GM12873 (cell line): ENCODE results near the gene CPT1A.

ENCODE experiments used
- TF ChIP-seq, protein P1 (sequence below): IDR thresholded peaks from 2 replicates; pipeline ENCODE4 v1.5.1; 2012; ENCODE audit warnings: low read depth, mild to moderate bottlenecking, moderate library complexity, low read length, control low read depth; ENCODE audit not compliant: insufficient read depth; ENCODE audit errors: missing control alignments

CPT1A gene

DNA sequence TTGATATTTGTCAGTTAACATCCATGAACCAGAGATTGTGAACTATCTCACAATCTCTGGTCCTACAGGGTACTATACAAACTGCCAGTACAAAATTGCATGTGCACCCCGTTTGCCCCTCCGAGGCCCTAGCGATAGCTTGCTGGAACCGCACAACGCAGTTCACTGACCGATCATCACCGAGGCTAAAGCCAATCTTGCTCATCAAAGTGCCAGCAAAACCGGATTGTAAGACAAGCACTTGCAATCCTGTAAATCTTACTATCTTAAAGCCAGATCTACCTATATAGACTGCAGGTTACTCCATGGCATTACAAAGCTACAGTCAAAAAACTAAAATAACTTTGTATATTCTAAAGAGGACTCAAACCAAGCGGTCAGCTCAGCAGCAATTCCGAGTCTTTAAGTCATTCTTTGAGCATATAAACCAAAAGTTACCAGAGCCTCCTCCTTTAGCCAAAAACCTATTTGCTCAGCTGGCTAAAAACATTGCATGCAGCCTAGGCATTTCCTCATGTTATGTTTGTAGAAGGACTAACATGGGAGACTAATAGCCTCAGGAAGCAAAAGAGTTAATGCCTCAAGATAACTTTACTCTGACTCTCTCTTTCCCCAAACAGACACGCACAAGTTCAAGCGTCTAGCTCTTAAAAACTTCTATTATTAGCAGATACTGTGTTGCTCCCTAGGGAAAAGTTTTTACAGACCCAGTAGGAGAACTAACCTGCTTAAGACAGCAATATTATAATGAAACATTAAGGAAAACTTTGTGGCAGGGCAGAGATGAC, 30.7 kb upstream of the CPT1A start:
- TF ChIP-seq, protein P1, sequence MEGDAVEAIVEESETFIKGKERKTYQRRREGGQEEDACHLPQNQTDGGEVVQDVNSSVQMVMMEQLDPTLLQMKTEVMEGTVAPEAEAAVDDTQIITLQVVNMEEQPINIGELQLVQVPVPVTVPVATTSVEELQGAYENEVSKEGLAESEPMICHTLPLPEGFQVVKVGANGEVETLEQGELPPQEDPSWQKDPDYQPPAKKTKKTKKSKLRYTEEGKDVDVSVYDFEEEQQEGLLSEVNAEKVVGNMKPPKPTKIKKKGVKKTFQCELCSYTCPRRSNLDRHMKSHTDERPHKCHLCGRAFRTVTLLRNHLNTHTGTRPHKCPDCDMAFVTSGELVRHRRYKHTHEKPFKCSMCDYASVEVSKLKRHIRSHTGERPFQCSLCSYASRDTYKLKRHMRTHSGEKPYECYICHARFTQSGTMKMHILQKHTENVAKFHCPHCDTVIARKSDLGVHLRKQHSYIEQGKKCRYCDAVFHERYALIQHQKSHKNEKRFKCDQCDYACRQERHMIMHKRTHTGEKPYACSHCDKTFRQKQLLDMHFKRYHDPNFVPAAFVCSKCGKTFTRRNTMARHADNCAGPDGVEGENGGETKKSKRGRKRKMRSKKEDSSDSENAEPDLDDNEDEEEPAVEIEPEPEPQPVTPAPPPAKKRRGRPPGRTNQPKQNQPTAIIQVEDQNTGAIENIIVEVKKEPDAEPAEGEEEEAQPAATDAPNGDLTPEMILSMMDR: no peak

DNA sequence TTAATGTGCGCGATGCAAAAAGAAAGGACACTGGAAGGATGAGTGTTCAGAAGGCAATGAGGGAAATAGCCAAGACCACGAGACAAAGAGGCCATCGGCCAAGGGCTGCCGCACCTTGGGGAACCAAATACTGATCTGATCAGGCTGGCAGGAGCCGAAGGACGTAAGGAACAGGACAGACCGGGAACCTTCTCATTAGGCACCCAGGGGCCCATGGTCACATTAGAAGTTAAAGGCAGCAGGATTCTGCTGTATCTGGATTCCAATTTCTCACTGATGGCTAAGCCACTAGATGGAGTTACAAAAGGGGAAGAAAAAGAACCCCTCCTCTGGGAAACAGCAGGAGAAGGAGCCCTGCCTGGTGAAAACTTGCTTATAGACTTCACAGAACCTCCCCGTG, 28.8 kb upstream of the CPT1A start:
- TF ChIP-seq, protein P1: no peak

DNA sequence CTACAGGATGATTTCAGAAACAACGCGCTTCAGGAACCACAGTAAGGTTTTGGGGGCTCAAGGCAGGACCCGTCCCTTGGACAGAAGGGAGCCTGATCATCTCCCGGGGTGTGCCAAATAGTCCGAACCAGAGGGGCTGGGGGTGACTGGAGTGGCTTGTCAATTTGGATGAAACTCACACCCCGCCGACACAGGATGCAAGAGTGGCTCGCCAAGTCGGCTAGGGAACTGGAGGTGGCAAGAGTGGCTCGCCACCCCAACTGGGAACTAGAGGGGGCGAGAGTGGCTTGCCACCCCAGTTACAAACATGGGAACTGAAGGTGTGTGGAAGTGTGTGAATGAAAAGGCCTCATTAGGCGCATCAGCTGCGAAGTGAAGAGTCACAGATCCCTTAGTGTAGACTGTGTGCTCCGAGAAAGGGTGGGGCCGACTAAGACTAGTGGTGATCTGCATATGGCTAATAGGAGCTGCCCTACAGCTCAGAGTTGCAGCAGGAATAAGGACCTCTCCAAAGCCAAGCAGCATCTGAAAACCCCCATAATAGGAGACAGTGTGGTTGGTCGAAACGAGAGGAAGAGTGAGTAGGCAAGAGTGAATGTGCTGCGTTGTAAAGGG, 26.6 kb upstream of the CPT1A start:
- TF ChIP-seq, protein P1: no peak

DNA sequence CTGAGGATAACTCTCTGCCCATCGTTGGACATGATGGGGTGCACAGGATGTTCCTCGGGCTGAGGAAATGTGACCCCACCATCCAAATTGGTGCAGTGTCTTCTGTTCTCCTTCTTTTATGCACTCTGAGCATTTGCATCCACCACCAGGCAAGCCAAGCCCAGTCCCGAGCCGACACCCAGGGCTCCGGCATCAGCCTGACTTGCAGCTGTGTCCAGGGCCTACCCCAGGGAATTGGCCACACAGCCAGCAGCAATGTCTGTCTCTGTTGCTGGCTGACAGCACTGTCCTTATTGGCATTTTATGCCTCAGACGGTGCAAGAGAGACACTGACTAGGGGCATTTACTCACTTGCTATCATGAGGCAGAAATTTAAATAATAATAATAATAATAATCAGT, 25.4 kb upstream of the CPT1A start:
- TF ChIP-seq, protein P1: no peak

DNA sequence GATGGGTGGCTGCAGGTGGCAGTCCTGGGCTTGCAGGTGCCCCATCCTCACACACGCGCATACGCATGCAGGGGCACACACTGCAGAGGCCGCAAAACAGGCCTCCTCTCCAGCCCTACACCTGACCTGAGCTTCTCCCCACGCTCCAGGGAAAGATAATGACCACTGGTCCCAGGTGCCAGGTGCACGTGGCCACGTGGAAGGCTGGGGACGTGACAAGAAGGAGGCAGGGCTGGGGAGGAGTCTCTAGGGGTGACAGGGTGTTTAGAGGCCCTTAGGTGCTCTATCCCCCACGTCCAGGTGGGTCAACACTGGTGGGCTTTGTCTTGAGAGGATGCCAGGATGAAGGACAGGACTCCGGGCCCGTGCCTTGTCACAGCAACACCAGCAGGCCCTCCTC, 23.5 kb upstream of the CPT1A start:
- TF ChIP-seq, protein P1: no peak

DNA sequence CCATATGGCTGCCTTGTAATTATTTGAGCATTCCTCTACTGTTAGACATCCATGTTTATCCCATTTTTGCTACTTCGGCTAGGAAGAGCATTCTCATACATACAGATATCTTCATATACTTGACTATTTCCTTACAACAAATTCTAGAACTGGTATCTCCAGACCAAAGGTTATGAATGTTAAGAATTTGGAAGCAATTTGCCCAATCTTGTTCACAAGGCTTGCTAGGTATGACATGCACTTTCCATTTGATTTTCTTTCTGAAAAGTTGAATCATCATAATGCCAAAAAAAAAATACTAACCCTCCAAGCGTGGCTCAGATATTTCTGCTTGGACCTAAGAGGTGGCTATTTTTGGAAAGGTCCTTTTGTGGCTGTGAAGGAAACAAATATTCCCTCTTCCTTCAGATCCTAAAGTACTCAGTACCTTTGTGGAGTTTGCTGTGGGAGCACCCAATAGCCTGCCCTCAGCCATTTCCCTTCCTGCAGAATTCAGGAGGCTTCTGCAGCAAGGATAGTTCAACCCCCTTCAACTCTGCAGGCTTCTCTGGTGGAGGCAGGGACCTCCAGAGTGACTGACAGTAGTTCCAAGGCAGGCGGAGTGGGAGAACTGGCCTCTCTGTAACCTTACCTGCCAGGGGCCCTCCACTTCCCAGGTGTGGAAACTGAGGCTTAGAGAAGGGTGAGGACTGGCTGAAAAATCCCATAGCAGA, 22.0 kb upstream of the CPT1A start:
- TF ChIP-seq, protein P1: no peak

DNA sequence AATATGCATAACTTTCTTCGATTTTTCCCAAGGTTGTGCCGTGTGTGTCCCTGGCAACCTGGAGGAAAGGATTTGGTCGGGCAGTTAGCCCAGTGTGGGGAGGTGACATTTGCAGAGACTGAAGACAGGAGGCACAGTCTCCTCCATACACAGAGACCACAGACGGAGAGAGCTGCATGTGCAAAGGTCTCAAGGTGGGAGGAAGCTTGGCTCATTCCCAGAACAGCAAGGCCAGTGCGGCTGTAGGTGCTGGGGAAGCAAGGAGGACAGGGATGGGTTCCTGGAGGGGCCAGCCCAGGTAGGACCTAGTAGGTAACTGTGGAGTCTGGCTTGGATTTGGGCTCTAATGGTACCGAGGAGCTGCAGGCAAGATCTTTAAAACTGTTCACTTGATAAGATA, 20.7 kb upstream of the CPT1A start:
- TF ChIP-seq, protein P1: no peak
